OCI-LY1 (cell line): ENCODE results near the gene PDE3A.
"Not testable (repeated sequence)": the region's sequence is repeated elsewhere in the genome, so short reads cannot be mapped to it uniquely, and the experiment has no call there.

ENCODE experiments used
- H2AFZ ChIP-seq: fragments of 200-600 bp; sonication (generic), shearing (Covaris generic); 2 replicates; pipeline ENCODE4 v1.6.0; 2014; ENCODE audit warnings: antibody characterized with exemption, mild to moderate bottlenecking, low read length
- H3F3A ChIP-seq: fragments of 200-600 bp; sonication (generic), shearing (Covaris generic); 2 replicates; pipeline ENCODE4 v1.6.0; 2014; ENCODE audit warnings: mild to moderate bottlenecking, antibody characterized with exemption, low read length, moderate library complexity; ENCODE audit not compliant: insufficient read depth
- H3K27ac ChIP-seq: fragments of 200-600 bp; sonication (generic); 2 replicates; pipeline ENCODE4 v1.5.1; 2014; ENCODE audit warnings: low read length, mixed run types, mild to moderate bottlenecking, low read depth; ENCODE audit not compliant: poor library complexity, severe bottlenecking
- H3K27me3 ChIP-seq: fragments of 200-600 bp; sonication (generic); 2 replicates; pipeline ENCODE4 v1.6.0; 2014; ENCODE audit warnings: antibody characterized with exemption, mild to moderate bottlenecking, low read length, moderate library complexity; ENCODE audit not compliant: insufficient read depth
- H3K36me3 ChIP-seq: fragments of 200-600 bp; sonication (generic); 2 replicates; pipeline ENCODE4 v1.6.1; 2014; ENCODE audit warnings: mild to moderate bottlenecking, antibody characterized with exemption, low read length, moderate library complexity, mixed read lengths; ENCODE audit not compliant: insufficient read depth
- H3K4me1 ChIP-seq: fragments of 200-600 bp; sonication (generic); 2 replicates; pipeline ENCODE4 v1.5.1; 2014; ENCODE audit warnings: mild to moderate bottlenecking, low read length, moderate library complexity; ENCODE audit not compliant: insufficient read depth, severe bottlenecking
- H3K4me2 ChIP-seq: fragments of 200-600 bp; sonication (generic), shearing (Covaris generic); 2 replicates; pipeline ENCODE4 v1.6.1; 2014; ENCODE audit warnings: low read length
- H3K4me3 ChIP-seq: fragments of 200-600 bp; sonication (generic); 2 replicates; pipeline ENCODE4 v1.5.1; 2014; ENCODE audit warnings: low read length, low read depth, mild to moderate bottlenecking, mixed read lengths; ENCODE audit not compliant: poor library complexity, severe bottlenecking
- H3K79me2 ChIP-seq: fragments of 200-600 bp; shearing (Covaris generic); 2 replicates; pipeline ENCODE4 v1.6.1; 2016; ENCODE audit warnings: mixed run types, low read length, mixed read lengths; ENCODE audit not compliant: insufficient read depth
- H3K9ac ChIP-seq: fragments of 200-600 bp; sonication (generic), shearing (Covaris generic); 2 replicates; pipeline ENCODE4 v1.6.1; 2014; ENCODE audit warnings: mild to moderate bottlenecking, low read length, mixed read lengths
- H3K9me2 ChIP-seq: fragments of 200-600 bp; sonication (generic), shearing (Covaris generic); 2 replicates; pipeline ENCODE4 v1.6.1; 2014; ENCODE audit warnings: low read depth, mild to moderate bottlenecking, low read length, mixed read lengths
- H3K9me3 ChIP-seq: fragments of 200-600 bp; shearing (Covaris generic); 2 replicates; pipeline ENCODE4 v1.6.1; 2014; ENCODE audit warnings: low read length, mixed read lengths
- H4K20me1 ChIP-seq: fragments of 200-600 bp; sonication (generic), shearing (Covaris generic); 2 replicates; pipeline ENCODE4 v1.6.0; 2016; ENCODE audit warnings: mild to moderate bottlenecking, low read length; ENCODE audit not compliant: insufficient read depth
- EZH2 ChIP-seq: fragments of 200-600 bp; sonication (generic), shearing (Covaris generic); IDR thresholded peaks from 2 replicates; pipeline ENCODE4 v1.8.0; 2017; ENCODE audit warnings: borderline replicate concordance, mixed run types, mild to moderate bottlenecking, antibody characterized with exemption, low read length, moderate library complexity, mixed read lengths
- TF ChIP-seq, protein P1 (sequence below): fragments of 200-600 bp; sonication (generic), shearing (Covaris generic); IDR thresholded peaks from 2 replicates; pipeline ENCODE4 v1.5.1; 2017; ENCODE audit warnings: mild to moderate bottlenecking, antibody characterized with exemption, low read length, moderate library complexity, mixed read lengths

The PDE3A gene

DNA sequence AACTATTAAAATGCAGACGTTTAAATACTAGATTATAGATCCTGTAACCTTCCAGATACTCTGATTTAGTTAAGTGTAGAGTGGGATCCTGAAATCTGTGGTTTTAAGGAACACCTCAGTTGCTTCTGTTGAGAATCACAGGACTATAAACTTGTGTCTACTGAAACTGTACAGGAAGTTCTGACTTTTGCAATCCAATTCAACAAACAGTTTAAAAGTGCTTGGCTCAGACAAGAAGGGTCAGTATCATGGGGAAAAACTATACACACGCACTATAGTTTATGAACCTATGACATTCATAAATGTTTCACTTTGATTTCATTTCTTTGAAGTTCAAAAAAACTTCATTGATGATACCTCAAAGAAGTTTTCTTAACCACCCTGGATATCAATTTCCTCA is 13.8 kb downstream of the PDE3A start:
- no peak overlapping the region for H2AFZ ChIP-seq
- no peaks in the 10 kb centered on the region for H3K36me3 ChIP-seq
- no peak overlapping the region for H3K4me2 ChIP-seq
- H4K20me1 ChIP-seq = no peaks in the 10 kb centered on the region
- H3F3A ChIP-seq = no peaks in the 10 kb centered on the region
- H3K9ac ChIP-seq = no peak overlapping the region
- H3K79me2 ChIP-seq = no peaks in the 10 kb centered on the region
- no peaks in the 10 kb centered on the region for H3K9me2 ChIP-seq
- TF ChIP-seq EZH2 = no peak
- TF ChIP-seq, protein P1, sequence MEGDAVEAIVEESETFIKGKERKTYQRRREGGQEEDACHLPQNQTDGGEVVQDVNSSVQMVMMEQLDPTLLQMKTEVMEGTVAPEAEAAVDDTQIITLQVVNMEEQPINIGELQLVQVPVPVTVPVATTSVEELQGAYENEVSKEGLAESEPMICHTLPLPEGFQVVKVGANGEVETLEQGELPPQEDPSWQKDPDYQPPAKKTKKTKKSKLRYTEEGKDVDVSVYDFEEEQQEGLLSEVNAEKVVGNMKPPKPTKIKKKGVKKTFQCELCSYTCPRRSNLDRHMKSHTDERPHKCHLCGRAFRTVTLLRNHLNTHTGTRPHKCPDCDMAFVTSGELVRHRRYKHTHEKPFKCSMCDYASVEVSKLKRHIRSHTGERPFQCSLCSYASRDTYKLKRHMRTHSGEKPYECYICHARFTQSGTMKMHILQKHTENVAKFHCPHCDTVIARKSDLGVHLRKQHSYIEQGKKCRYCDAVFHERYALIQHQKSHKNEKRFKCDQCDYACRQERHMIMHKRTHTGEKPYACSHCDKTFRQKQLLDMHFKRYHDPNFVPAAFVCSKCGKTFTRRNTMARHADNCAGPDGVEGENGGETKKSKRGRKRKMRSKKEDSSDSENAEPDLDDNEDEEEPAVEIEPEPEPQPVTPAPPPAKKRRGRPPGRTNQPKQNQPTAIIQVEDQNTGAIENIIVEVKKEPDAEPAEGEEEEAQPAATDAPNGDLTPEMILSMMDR = no peak
- H3K4me3 ChIP-seq = no peak overlapping the region
- no peak overlapping the region for H3K27ac ChIP-seq
- H3K9me3 ChIP-seq = no peaks in the 10 kb centered on the region
- H3K27me3 ChIP-seq = no peaks in the 10 kb centered on the region
- no peaks in the 10 kb centered on the region for H3K4me1 ChIP-seq

DNA sequence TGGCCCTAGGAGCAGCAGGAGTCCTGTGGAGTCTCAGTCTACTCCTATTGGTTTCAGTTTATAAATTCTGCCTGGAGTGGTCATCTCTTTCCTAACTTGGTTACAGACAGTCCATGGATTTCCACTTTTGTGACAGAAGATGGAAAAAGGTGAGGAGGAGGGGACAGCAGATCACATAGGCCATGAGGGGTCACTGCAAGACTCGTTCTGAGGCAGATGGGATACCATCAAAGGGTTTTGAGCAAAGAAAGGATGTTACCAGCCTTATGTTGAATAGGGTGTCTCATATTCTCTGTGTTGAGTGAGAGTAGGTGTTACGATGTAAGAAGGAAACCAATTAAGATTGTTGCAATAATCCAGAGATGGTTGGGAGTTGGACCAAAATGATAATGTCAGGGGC is 15.3 kb downstream of the PDE3A start:
- TF ChIP-seq EZH2 = no peak
- TF ChIP-seq, protein P1 = no peak
- Histone ChIP-seq H3F3A (no peaks in the 10 kb centered on the region), H3K79me2 (no peaks in the 10 kb centered on the region), H3K4me3 (no peak overlapping the region), H4K20me1 (no peaks in the 10 kb centered on the region), H3K27ac (no peak overlapping the region), H3K27me3 (no peaks in the 10 kb centered on the region), H2AFZ (no peak overlapping the region), H3K9me2 (no peaks in the 10 kb centered on the region), H3K36me3 (no peaks in the 10 kb centered on the region), H3K4me1 (no peaks in the 10 kb centered on the region), H3K9ac (no peak overlapping the region), H3K9me3 (no peaks in the 10 kb centered on the region), H3K4me2 (no peak overlapping the region)

DNA sequence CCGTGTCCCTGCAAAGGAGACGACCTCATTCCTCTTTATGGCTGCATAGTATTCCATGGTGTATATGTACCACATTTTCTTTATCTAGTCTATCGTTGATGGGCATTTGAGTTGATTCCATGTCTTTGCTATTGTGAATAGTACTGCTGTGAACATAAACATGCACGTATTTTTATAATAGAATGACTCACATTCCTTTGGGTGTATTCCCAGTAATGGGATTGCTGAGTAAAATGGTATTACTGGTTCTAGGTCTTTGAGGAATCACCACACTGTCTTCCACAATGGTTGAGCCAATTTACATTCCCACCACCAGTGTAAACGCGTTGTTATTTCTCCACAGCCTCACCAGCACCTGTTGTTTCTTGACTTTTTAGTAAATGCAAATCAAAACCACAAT is 16.5 kb downstream of the PDE3A start:
- H3K9ac ChIP-seq, H3K4me2 ChIP-seq, H4K20me1 ChIP-seq, H2AFZ ChIP-seq, H3F3A ChIP-seq, H3K9me2 ChIP-seq, H3K4me3 ChIP-seq, H3K79me2 ChIP-seq, H3K36me3 ChIP-seq, H3K27me3 ChIP-seq, H3K9me3 ChIP-seq, H3K4me1 ChIP-seq, H3K27ac ChIP-seq: not testable (repeated sequence)

DNA sequence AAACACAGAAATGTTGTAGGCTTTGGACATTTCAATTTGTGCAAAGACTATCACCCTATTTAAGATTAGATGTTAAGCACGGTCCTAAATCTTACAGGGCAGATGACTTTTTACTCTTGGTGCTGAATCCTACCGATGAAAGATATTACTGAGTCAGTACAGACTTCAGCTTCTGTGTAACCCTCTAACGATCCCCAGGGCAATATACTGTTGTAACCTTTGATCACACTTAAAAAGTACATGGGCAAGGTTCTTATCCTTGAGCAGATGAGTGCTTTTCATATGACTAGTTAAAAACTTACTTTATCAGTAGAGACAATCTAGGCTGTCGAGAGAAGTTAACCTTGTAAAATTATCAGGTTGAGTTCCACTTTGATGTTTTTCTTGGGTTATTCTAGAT is 22.5 kb downstream of the PDE3A start:
- Histone ChIP-seq H3K9ac (no peak overlapping the region), H3K27me3 (no peaks in the 10 kb centered on the region), H4K20me1 (no peaks in the 10 kb centered on the region), H3K27ac (no peak overlapping the region), H3K4me2 (no peak overlapping the region), H3K79me2 (no peaks in the 10 kb centered on the region), H3K4me3 (no peak overlapping the region), H3K36me3 (no peaks in the 10 kb centered on the region), H3F3A (no peaks in the 10 kb centered on the region), H3K9me3 (no peaks in the 10 kb centered on the region), H2AFZ (no peak overlapping the region), H3K9me2 (no peaks in the 10 kb centered on the region), H3K4me1 (no peaks in the 10 kb centered on the region)
- TF ChIP-seq, protein P1 = no peak
